Activated T-helper 1 cell treated with anti-CD3 and anti-CD28 coated beads, Interleukin-2, amount 50 U/mL, for 16 hours (primary cell): ENCODE measurements around the gene OR2J2.
"Not testable (repeated sequence)": the region's sequence is repeated elsewhere in the genome, so short reads cannot be mapped to it uniquely, and the experiment has no call there.

ENCODE experiments used
- DNase-seq, 2 donors: peaks; one replicate each; pipeline ENCODE4 v3.0.0-alpha.2; 2020; ENCODE audit warnings: low read depth in 1 of 2, low spot score in 1 of 2

OR2J2 gene

GRCh38 chr6:29170607-29171006 is at the start of gene OR2J2:
TSS of gene OR2J2 (plus strand) at chr6:29170907. CDS start at chr6:29173636, 2,729 bp downstream.
- DNase-seq = not testable (repeated sequence)

- no peak for DNase-seq
These were observed 41.2 kb upstream of the OR2J2 start for GRCh38 chr6:29129326-29130012.

- DNase-seq = no peak
These were observed 40.1 kb upstream of the OR2J2 start for GRCh38 chr6:29130644-29131043.

DNA sequence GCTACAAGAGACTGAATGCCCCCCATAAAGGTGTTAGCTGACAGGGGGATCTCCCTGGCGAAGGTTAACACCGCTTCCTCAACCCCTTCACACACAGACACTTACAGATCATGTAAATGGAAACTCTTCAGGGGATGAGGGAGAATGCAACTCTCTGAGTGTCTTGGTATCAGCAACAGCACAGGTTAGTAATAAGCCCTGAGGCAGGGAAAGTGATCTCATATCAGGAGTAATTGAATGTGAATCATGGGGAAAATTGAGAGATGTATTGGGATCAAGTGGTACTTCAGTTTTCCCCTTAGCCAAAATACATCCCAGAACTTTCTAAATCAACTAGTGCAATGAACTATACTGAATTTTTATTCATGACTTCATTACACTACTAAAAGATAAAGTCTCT is 39.0 kb upstream of the OR2J2 start:
- no peak for DNase-seq

DNA sequence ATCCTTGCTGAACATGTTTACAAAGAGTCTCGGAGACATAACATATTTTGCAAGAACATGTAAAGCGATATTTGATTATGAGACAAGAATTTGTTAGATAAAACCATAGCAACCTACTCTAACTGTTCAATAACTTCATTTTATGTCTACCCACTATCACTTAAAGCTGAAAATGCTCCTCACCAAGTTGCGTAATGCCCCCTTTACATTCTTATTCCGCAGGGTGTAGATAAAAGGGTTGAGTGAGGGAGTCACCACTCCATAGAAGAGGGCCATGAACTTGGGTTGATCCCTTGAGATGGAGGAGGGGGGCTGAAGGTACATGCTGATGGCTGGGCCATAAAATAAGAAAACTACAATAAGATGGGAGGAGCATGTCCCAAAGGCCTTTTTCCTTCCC is 33.0 kb upstream of the OR2J2 start:
- no peak for DNase-seq

- DNase-seq = no peak
These were observed 29.1 kb upstream of the OR2J2 start for GRCh38 chr6:29141606-29142005.

DNA sequence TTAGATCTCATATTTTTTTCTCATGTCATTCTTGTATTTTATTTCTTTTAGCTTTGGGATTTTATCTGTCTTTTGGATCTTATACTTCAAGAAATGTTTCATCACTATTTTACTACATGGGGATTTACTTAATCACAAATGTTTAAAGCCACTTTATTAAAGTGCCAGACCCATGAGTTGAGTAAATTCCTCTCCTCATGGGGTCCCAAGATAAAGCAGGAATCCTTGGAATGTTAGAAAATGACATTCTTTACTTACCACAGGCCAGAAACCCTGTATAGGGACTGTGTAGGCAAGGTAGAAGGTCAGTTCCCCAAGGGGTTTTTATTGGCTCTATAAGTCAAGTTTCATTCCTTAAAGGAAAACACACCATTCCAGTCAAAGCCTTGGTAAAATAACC is 28.4 kb upstream of the OR2J2 start:
- DNase-seq = no peak

DNA sequence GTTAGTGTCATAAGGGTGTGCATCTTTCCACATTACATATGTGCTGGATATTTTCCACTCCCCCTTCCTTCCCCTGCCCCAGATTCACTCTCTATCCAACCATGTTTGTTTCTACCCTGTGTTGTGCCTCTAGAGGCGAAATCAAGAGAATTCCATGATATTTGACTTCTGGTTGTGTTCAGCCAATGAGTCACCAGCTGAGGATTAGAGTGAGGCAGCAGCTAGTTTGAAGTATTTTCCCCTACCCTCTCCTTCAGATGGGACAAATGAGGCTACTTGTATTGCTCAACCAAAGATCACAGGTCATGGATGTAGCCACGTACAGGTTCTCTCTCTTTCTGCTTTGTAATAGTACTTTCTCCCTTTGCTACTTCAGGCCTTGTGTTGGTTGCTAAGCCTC is 24.5 kb upstream of the OR2J2 start:
- DNase-seq = no peak

- no peak for DNase-seq
These were observed 23.6 kb upstream of the OR2J2 start for GRCh38 chr6:29147074-29147473.

DNA sequence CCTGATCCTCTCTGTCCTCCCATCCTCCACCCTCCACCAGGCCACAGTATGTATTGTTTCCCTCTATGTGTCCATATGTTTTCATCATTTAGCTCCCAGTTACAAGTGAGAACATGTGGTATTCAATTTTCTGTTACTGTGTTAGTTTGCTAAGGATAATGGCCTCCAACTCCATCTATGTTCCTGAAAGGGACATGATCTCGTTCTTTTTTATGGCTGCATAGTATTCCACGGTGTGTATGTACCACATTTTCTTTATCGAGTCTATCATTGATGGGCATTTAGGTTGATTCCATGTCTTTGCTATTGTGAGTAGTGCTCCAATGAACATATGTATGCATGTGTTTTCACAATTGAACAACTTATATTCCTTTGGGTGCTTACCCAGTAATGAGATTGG is 21.3 kb upstream of the OR2J2 start:
- DNase-seq = not testable (repeated sequence)

DNA sequence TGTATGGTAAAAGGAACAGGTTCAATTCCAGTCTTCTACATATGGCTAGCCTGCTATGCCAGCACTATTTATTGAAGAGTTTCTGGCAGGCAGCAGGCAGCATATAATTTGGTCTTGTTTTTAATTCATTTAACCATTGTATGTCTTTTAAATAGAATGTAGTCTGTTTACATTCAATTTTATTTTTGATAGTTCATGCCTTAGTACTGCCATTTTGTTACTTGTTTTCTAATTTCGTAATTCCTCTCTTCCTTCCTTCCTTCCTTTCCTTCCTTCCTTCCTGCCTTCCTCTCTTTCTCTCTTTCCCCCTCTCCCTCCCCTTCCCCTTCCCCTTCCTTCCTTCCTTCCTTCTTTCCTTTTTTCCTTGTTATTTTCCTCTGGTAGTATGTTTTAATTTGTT is 17.6 kb upstream of the OR2J2 start:
- no peak for DNase-seq

- not testable (repeated sequence) for DNase-seq
These were observed 15.5 kb upstream of the OR2J2 start for GRCh38 chr6:29155182-29155581.

DNA sequence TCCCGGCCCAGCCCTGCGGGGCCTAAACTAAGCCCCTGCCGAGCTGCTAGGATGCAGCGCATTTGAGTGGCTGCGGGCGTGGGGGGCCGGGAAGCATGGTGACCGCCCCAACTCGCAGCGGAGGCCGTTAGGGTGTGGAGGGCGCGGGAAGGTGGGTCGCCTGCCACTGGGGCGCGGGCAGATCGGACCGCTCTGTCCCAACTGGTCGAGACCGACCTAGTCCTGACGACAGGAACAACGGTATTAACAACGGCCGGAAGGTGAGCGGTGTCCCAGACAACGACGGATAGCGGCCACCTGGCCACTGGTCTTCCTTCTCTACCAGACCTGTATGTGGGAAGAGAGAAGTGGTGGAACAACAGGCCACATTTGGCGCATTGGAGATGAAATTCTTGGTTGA is 10.8 kb upstream of the OR2J2 start:
- DNase-seq = not testable (repeated sequence)

DNA sequence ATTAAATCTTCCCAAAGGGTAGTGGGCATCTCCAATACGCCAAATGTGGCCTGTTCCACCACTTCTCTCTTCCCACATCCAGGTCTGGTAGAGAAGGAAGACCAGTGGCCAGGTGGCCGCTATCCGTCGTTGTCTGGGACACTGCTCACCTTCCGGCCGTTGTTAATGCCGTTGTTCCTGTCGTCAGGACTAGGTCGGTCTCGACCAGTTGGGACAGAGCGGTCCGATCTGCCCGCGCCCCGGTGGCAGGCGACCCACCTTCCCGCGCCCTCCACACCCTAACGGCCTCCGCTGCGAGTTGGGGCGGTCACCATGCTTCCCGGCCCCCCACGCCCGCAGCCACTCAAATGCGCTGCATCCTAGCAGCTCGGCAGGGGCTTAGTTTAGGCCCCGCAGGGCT is 5.1 kb upstream of the OR2J2 start:
- not testable (repeated sequence) for DNase-seq

DNA sequence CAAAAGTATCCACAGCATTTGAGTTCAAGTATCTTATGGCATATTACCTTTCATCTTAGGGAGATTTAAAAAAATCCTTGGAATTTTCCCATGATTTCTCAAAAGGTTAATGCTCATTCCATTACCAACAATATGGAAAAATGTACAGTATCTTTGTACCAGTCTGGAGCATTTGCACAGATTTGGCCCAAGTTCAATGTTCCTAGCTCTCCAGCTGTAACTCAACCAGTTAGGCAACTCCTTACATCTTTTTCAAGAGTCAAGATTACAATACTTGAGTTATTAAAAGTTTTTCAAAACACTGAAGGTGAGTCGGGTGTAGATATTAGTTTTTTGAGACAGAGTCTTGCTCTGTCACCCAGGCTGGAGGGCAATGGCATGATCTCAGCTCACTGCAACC is 1.0 kb downstream of the OR2J2 start:
- DNase-seq = no peak

DNA sequence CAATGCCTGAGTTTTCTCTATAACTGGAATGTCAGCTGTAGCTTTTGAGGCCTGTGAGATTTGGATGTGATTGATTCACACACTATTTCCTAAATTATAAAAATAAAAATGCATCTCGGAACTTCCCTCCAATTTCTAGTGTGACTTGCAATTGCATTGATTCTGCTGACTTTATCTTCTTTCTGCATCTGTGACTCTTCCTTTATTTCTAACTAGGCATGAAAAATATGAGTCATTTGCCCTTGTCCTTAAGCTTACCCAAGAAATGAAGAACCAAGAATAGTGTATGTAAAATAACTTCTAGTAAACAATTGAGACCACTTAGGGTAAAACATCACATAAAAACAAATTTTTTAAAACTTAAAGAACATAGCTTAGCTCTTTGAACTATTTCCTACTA is 12.9 kb downstream of the OR2J2 start:
- DNase-seq = no peak

GRCh38 chr6:29188659-29189058 is 18.0 kb downstream of the OR2J2 start:
- not testable (repeated sequence) for DNase-seq

DNA sequence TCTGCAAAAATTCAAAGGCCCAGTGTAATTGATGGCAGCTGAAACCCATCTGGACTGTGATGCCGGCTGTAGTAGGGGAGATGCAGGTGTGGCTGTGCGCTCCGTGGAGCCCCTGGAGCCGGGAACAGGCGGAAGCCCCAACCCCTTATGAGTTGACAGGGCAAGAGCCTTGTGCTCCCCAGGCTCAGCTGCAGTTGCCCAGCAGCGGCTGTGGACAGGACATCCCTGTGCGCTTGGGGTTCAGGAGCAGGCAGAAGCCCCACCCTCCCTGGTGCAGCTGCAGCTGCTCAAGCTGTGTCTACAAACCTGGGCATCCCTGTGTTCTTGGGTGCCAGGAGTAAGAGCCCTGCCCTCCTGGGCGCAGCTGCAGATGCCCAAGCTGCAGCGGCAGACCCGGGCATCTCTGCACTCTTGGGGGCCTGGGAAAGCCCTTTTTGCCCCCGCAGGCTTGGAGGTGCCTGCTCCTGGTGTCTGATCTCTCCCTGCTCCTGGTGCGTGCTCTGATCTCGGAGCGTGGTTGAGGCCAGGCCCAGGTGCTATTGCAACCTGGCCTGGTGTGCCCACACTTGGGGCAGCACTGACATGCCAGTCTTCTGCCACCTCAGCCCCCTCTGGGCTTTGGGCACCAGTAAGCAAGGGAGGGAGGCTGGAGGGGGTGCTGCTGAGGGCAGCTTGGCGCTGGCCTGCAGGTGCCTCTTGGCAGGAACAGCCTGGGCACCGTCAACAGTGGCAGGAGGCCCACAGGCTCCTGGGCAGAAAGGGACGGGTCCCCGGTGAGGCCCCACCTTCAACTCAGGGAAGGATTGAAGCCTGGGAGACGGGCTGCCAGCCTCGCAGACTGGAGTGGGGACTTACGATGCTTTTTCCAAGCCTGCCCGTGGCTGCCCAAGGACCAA is 30.3 kb downstream of the OR2J2 start:
- DNase-seq = no peak

GRCh38 chr6:29201966-29202365 is 31.3 kb downstream of the OR2J2 start:
- DNase-seq = no peak

GRCh38 chr6:29211488-29211887 is 40.8 kb downstream of the OR2J2 start:
- DNase-seq = no peak

DNA sequence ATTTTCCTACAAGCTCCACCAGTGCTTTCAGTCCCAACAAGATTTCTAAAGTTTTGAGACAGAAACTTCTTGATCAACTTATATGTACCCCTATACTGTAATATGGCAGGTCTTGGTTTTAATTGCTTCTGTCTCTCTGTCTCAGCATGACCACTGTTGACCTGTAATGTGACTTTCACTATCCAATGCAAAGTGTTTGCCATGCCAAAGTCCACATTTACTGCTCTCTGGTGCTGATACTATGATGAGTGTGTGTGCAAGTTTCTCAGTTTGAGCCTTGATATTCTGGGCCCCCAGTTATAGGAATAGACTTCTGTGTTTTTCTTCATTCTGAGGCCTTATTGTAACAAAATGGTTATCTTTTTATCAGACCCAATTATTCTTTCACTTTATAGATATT is 45.8 kb downstream of the OR2J2 start:
- DNase-seq = no peak

GRCh38 chr6:29217242-29217641 is 46.5 kb downstream of the OR2J2 start:
- DNase-seq = not testable (repeated sequence)
